Activated naive CD8-positive, alpha-beta T cell treated with anti-CD3 and anti-CD28 coated beads, Interleukin-2, amount 10 ng/mL, durations not matched to agents 7 days and 5 days (primary cell): ENCODE measurements around the gene MAPKAP1. TPM values are rescaled to one million over a fixed set of nuclear protein-coding genes. Genes with fewer than 3 reads are reported as not detected.

Source experiments
- ATAC-seq: fragments of 150-1000 bp; cut with Tn5 transposase; one replicate; pipeline ENCODE4 v1.10.0; 2021; ENCODE audit warnings: low read depth, moderate library complexity
- POLR2A ChIA-PET: fragments of 350-600 bp; sonication (Branson Sonifier 250); formaldehyde crosslinking; loops from one replicate; lab custom pipeline; 2021; ENCODE audit warnings: antibody characterized with exemption; lab: Charles Lee
- DNase-seq: peaks from one replicate; pipeline ENCODE4 v3.0.0; 2021
- H3K27ac Mint-ChIP-seq: one replicate; pipeline ENCODE4 v1.8.0; 2022; ENCODE audit warnings: mild to moderate bottlenecking, mixed read lengths
- H3K27me3 Mint-ChIP-seq: one replicate; pipeline ENCODE4 v1.8.0; 2022; ENCODE audit warnings: mild to moderate bottlenecking, moderate library complexity, mixed read lengths
- H3K36me3 Mint-ChIP-seq: one replicate; pipeline ENCODE4 v1.8.0; 2021; ENCODE audit warnings: mild to moderate bottlenecking, mixed read lengths
- H3K4me1 Mint-ChIP-seq: one replicate; pipeline ENCODE4 v1.8.0; 2021; ENCODE audit warnings: mixed read lengths
- H3K4me3 Mint-ChIP-seq: one replicate; pipeline ENCODE4 v1.8.0; 2022; ENCODE audit warnings: mild to moderate bottlenecking, moderate library complexity, mixed read lengths
- H3K9me3 Mint-ChIP-seq: one replicate; pipeline ENCODE4 v1.8.0; 2021; ENCODE audit warnings: mixed read lengths
- total RNA-seq, 2 experiments: library from RNA; stranded (reverse); gene quantifications; one replicate each; pipeline ENCODE4 v1.2.3, GENCODE V29; 2021

The MAPKAP1 gene
- total RNA-seq, 2 experiments from 2014 or later, result 48.2 to 51.5 TPM

DNA sequence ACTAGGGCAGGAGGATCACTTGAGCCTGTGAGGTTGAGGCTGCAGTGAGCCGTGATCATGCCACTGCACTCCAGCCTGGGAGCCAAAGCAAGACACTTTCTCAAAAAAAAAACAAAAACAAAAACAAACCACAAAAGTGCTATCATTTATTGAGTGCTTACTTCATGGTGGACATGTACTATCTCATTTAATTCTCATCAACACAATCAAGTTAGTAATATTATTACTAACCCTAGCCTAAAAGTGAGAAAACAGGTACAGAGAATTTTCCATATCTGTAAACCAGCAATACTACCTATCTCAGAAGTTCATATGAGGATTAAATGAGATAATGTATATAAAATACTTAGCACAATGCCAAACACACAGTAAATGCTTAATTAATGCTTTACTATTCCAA, 85.8 kb downstream of the MAPKAP1 start:
- H3K4me1 Mint-ChIP-seq, result peaks cover 2% of the 10 kb centered on the region
- H3K27me3 Mint-ChIP-seq, result no peaks in the 10 kb centered on the region
- no peak overlapping the region for H3K4me3 Mint-ChIP-seq
- POLR2A ChIA-PET, result no interaction called here
- no peaks in the 10 kb centered on the region for H3K9me3 Mint-ChIP-seq
- peaks cover 2% of the 10 kb centered on the region for H3K36me3 Mint-ChIP-seq
- DNase-seq, result no peak
- no peak for ATAC-seq
- no peak overlapping the region for H3K27ac Mint-ChIP-seq

DNA sequence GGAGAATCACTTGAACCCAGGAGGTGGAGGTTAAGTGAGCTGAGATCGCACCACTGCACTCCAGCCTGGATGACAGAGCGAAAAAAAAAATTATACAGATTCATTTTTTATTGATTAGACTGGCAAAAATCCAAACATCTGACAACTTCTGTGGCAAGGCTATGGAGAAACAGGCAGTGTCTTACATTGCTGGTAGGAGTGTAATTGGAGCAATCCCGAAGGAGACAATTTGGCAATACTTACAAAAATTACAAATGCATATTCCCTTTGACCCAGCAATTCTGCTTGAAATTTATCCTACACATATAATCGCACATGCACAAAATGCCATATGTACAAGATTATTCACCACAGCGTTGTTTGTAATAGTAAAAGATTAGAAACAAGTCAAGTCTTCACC, 86.8 kb downstream of the MAPKAP1 start:
- Mint-ChIP-seq H3K27ac (no peak overlapping the region), H3K27me3 (no peaks in the 10 kb centered on the region), H3K4me1 (peaks cover 2% of the 10 kb centered on the region), H3K4me3 (no peak overlapping the region), H3K9me3 (no peaks in the 10 kb centered on the region), H3K36me3 (peaks cover 2% of the 10 kb centered on the region)
- ATAC-seq (no peak), DNase-seq (no peak)
- POLR2A ChIA-PET, result no interaction called here

DNA sequence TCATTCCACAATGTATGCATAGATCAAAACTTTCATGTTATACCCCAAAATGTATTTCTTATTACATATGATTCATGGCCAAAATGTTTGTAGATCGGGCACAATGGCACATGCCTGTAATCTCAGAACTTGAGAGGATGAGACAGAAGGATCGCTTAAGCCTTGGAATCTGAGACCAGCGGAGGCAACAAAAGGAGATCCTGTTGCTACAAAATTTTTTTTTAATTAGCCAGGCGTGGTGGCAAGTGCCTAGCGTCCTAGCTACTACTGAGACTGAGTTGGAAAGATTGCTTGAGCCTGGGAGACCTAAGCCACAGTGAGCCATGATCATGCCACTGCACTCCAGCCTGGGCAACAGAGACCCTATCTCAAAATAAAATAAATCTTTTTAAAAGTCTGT, 89.9 kb downstream of the MAPKAP1 start:
- DNase-seq, result no peak
- Mint-ChIP-seq H3K4me1 (peaks cover 2% of the 10 kb centered on the region), H3K36me3 (peaks cover 5% of the 10 kb centered on the region), H3K9me3 (no peaks in the 10 kb centered on the region), H3K27me3 (no peaks in the 10 kb centered on the region), H3K27ac (no peak overlapping the region), H3K4me3 (no peak overlapping the region)
- POLR2A ChIA-PET, result no interaction called here
- no peak for ATAC-seq

DNA sequence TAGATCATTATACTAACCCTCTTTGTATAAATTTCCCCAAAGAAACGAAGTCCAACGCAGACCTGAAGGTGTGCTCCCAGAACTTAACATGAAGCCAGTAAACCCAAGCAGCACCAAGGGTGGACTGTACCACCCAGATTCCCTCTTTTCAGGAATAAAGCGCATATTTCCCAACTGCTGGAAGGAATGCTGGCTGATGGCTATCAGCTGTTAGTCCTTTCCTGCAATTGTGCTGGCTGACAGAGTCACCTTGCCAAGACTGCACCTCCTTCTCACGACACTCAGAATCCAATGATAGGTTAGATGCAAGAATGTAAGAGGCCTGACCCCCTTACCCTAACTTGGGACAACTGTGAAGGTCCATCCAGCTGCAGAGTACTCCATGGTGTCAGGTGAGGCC, 93.9 kb downstream of the MAPKAP1 start:
- Mint-ChIP-seq H3K27me3 (no peaks in the 10 kb centered on the region), H3K36me3 (peaks cover 3% of the 10 kb centered on the region), H3K4me3 (no peak overlapping the region), H3K27ac (no peak overlapping the region), H3K9me3 (no peaks in the 10 kb centered on the region), H3K4me1 (peaks cover 7% of the 10 kb centered on the region)
- no peak for ATAC-seq
- POLR2A ChIA-PET, result no interaction called here
- DNase-seq, result no peak

GRCh38 chr9:125612616-125613015, 94.4 kb downstream of the MAPKAP1 start:
- H3K27me3 Mint-ChIP-seq, result no peaks in the 10 kb centered on the region
- H3K9me3 Mint-ChIP-seq, result no peaks in the 10 kb centered on the region
- no peak overlapping the region for H3K27ac Mint-ChIP-seq
- H3K4me3 Mint-ChIP-seq, result no peak overlapping the region
- no peak for DNase-seq
- peaks cover 3% of the 10 kb centered on the region for H3K36me3 Mint-ChIP-seq
- ATAC-seq, result no peak
- peaks cover 7% of the 10 kb centered on the region for H3K4me1 Mint-ChIP-seq
- POLR2A ChIA-PET, result interaction anchor here (0.6 kb wide), 1 partner anchor 190 kb away, joined by 6 read pairs; no protein-coding TSS in a partner anchor

DNA sequence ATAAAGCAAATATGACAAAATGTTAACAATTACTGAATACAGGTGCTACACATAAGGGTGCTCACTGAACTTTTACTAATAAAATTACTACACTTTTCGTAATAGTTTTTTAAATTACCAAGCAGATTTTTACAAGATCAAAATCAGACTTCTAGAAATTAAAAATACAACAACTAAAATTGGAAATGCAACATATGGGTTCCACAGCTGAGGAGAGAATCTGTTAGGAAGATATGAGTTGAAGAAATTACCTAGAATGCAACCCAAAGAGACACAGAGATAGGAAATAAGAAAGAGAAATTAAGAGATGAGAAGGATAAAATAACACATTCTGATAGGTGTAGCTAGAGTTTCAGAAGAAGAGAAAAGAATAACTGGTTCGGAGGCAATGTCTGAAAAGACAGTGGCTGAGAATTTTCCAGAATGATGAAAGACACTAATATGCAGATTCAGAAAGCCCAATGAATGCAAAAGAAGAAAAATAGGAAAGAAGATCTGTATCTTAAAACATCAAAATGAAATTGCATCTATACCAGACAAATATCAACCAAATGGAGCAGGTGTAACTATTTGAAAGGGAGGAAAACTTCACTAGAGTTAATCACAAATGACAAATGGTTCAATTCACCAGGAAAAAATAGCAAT, 95.8 kb downstream of the MAPKAP1 start:
- H3K36me3 Mint-ChIP-seq, result peaks cover 3% of the 10 kb centered on the region
- POLR2A ChIA-PET, result no interaction called here
- no peaks in the 10 kb centered on the region for H3K9me3 Mint-ChIP-seq
- DNase-seq (no peak), ATAC-seq (no peak)
- H3K4me1 Mint-ChIP-seq, result peaks cover 7% of the 10 kb centered on the region
- no peak overlapping the region for H3K27ac Mint-ChIP-seq
- no peak overlapping the region for H3K4me3 Mint-ChIP-seq
- no peaks in the 10 kb centered on the region for H3K27me3 Mint-ChIP-seq

DNA sequence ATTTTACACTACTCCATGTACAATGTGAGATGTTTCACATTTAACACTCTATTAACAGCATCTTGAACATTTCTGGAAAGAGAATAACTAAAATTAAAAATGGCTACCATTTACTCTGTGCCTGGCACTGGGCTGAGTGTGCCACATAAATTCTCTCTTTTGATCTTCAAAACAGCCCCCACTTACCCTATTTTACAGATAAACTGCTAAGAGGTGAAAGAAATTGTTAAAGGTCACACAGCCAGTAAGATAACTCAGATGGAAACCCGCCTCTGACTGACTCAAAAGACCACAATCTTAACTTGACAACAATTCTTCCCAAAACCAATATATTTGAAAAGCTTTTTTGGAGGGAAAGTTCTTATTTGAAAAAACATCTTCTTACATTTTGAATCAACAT, 97.3 kb downstream of the MAPKAP1 start:
- Mint-ChIP-seq H3K36me3 (peaks cover 3% of the 10 kb centered on the region), H3K4me3 (peak overlapping the region; percentile 42), H3K9me3 (no peaks in the 10 kb centered on the region), H3K4me1 (peaks cover 7% of the 10 kb centered on the region), H3K27me3 (no peaks in the 10 kb centered on the region), H3K27ac (no peak overlapping the region)
- ATAC-seq (no peak), DNase-seq (no peak)
- POLR2A ChIA-PET, result no interaction called here

DNA sequence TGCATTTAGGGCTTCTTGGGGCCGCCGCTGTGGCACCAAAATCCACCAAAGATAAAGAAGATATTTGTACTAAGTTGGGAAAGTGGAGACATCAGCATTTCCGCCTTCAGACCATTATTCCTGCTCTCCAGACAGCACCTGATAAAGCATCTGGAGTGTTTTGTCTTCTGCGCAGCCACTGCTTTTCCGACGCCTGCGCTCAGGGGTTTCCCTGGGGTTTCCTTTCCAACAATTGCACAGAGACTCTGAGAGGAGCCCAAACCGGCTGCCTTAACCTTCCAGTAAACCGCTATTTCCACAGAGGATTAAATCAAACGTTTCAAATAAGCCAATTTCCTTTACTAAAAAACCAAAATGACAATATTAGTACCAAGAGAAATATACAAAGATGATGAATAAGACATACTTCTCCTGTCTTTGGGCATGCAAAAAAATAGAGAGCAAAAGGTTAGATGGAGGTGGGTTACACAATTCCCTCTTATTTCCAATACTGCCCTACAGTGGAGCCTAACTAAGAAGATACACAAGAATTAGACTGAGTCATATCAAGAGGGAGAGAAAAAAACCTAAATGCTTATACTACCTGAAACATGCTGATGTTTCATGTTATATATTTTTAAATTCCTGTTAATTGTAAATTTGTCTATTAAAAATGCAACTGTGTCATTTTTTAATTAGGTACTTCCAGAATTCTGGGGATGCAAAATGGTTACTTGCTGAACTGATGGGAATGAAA, 98.4 kb downstream of the MAPKAP1 start:
- H3K36me3 Mint-ChIP-seq, result peaks cover 3% of the 10 kb centered on the region
- peaks cover 7% of the 10 kb centered on the region for H3K4me1 Mint-ChIP-seq
- no peak for ATAC-seq
- no peak for DNase-seq
- POLR2A ChIA-PET, result no interaction called here
- no peaks in the 10 kb centered on the region for H3K9me3 Mint-ChIP-seq
- no peaks in the 10 kb centered on the region for H3K27me3 Mint-ChIP-seq
- no peak overlapping the region for H3K4me3 Mint-ChIP-seq
- H3K27ac Mint-ChIP-seq, result no peak overlapping the region

- no peaks in the 10 kb centered on the region for H3K9me3 Mint-ChIP-seq
- peaks cover 8% of the 10 kb centered on the region for H3K36me3 Mint-ChIP-seq
- H3K27ac Mint-ChIP-seq, result no peak overlapping the region
- DNase-seq (no peak), ATAC-seq (no peak)
- H3K4me3 Mint-ChIP-seq, result no peak overlapping the region
- H3K27me3 Mint-ChIP-seq, result no peaks in the 10 kb centered on the region
- POLR2A ChIA-PET, result no interaction called here
- peaks cover 1% of the 10 kb centered on the region for H3K4me1 Mint-ChIP-seq
Measured at GRCh38 chr9:125604196-125604595, 102.8 kb downstream of the MAPKAP1 start.

DNA sequence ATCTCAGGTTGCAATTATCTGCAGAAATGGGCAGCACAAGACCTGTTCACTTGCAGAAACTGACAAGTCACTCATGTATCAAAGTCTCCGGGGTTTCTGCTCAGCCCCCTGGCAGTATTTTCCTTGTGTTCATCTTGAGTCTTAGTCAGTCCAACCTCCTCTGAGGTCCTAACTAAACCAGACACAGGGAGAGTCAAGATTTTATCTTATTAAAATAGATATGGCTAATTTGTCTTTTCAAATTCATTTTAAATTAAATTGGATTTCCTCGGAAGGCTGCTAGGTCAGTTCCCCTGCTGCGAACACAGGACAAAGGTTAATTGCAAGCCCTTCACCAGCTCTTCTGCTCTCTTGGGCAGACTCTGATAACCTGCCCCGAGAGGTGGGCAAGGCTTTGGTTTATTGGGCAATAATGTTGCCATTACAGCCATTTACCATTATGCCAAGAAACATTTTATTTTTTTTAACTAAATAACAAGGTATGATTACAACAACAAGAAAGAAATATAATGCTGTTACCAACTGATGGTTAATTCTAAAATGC, 103.5 kb downstream of the MAPKAP1 start:
- Mint-ChIP-seq H3K27ac (no peak overlapping the region), H3K9me3 (no peaks in the 10 kb centered on the region), H3K36me3 (peaks cover 9% of the 10 kb centered on the region), H3K27me3 (no peaks in the 10 kb centered on the region), H3K4me3 (no peak overlapping the region), H3K4me1 (peaks cover 1% of the 10 kb centered on the region)
- POLR2A ChIA-PET, result no interaction called here
- DNase-seq (no peak), ATAC-seq (no peak)

- DNase-seq (no peak), ATAC-seq (no peak)
- Mint-ChIP-seq H3K36me3 (peaks cover 9% of the 10 kb centered on the region), H3K4me3 (no peak overlapping the region), H3K9me3 (no peaks in the 10 kb centered on the region), H3K27me3 (no peaks in the 10 kb centered on the region), H3K27ac (no peak overlapping the region), H3K4me1 (peaks cover 1% of the 10 kb centered on the region)
- POLR2A ChIA-PET, result no interaction called here
Measured at GRCh38 chr9:125601961-125602360, 105.0 kb downstream of the MAPKAP1 start.

DNA sequence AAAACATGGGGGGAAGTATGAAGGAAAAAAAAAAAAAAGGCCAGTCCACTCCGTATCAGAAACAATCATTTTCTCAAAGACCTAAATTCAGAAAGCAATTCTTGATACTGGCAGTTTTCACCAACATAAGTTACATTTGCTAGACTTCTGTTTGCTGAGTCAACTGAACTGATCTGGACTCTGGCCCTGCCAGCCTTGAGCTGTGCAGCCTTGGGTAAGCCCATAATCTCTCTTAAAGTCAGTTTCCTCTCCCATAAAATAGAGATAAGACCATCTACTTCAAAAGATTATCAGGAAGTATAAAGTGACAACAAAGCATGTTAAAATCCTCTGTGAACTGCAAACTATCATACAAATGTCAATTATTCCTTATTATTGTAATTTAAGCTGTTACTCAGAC, 106.8 kb downstream of the MAPKAP1 start:
- DNase-seq, result no peak
- Mint-ChIP-seq H3K27me3 (no peaks in the 10 kb centered on the region), H3K36me3 (peaks cover 16% of the 10 kb centered on the region), H3K27ac (no peak overlapping the region), H3K4me1 (peaks cover 6% of the 10 kb centered on the region), H3K9me3 (no peaks in the 10 kb centered on the region), H3K4me3 (no peak overlapping the region)
- POLR2A ChIA-PET, result no interaction called here
- ATAC-seq, result no peak

GRCh38 chr9:125594223-125594610, 112.8 kb downstream of the MAPKAP1 start:
- H3K27me3 Mint-ChIP-seq, result no peaks in the 10 kb centered on the region
- no peaks in the 10 kb centered on the region for H3K9me3 Mint-ChIP-seq
- peaks cover 7% of the 10 kb centered on the region for H3K4me1 Mint-ChIP-seq
- no peak overlapping the region for H3K4me3 Mint-ChIP-seq
- peaks cover 14% of the 10 kb centered on the region for H3K36me3 Mint-ChIP-seq
- H3K27ac Mint-ChIP-seq, result no peak overlapping the region
- POLR2A ChIA-PET, result no interaction called here
- no peak for ATAC-seq
- DNase-seq, result no peak
